B cell (primary cell): ENCODE data around the gene OR51D1. TPM values are rescaled to one million over a fixed set of nuclear protein-coding genes. Genes with fewer than 3 reads are reported as not detected.

ENCODE experiments used
- ATAC-seq: fragments of 200-7000 bp; cut with Tn5 transposase; one replicate; pipeline ENCODE4 v1.10.0; 2021; ENCODE audit warnings: low read depth, mild to moderate bottlenecking, moderate number of reproducible peaks, moderate library complexity
- CTCF ChIA-PET: fragments of 350-600 bp; sonication (Branson Sonifier 250); formaldehyde crosslinking; loops from one replicate; lab custom pipeline; 2021; ENCODE audit warnings: antibody characterized with exemption, inconsistent platforms; lab: Charles Lee
- POLR2A ChIA-PET: fragments of 350-600 bp; sonication (Branson Sonifier 250); formaldehyde crosslinking; loops from one replicate; lab custom pipeline; 2021; ENCODE audit warnings: antibody characterized with exemption; lab: Charles Lee
- DNase-seq: peaks from one replicate; pipeline ENCODE4 v3.0.0; 2013
- H2AFZ ChIP-seq: 2 replicates; pipeline ENCODE4 v1.6.1; 2012; ENCODE audit warnings: mild to moderate bottlenecking, low read depth, low read length; ENCODE audit not compliant: insufficient read depth, poor library complexity, severe bottlenecking
- H3K27ac ChIP-seq, 2 donors: 1 replicate in 1 of 2; 2 replicates in 1 of 2; pipeline ENCODE4 v1.5.1; 2012 to 2013; ENCODE audit warnings: low read length in 2 of 2, mild to moderate bottlenecking in 2 of 2, moderate library complexity in 1 of 2
- H3K27me3 ChIP-seq, 4 experiments: fragments of 200-600 bp in 1 of 4; sonication (generic) in 1 of 4; replicated peaks in 1 of 4; 1 replicate in 2 of 4; 2 replicates in 2 of 4; pipeline versions ENCODE4 v1.6.1 to v1.7.0; 2013 to 2016; ENCODE audit warnings: low read length in 3 of 4, mild to moderate bottlenecking in 2 of 4, mixed read lengths in 1 of 4, moderate library complexity in 1 of 4; ENCODE audit not compliant: insufficient read depth in 4 of 4, control insufficient read depth in 3 of 4; ENCODE audit errors: control extremely low read depth in 1 of 4
- H3K36me3 ChIP-seq, 2 experiments: replicated peaks in 1 of 2; 1 replicate in 1 of 2; 2 replicates in 1 of 2; pipeline versions ENCODE4 v1.6.1 to v1.7.1; 2013; ENCODE audit warnings: low read length in 1 of 2; ENCODE audit not compliant: insufficient read depth in 2 of 2, control insufficient read depth in 1 of 2; ENCODE audit errors: control extremely low read depth in 1 of 2, extremely low read depth in 1 of 2
- H3K4me1 ChIP-seq, 2 donors: fragments of 200-600 bp in 1 of 2; sonication (generic) in 1 of 2; 1 replicate in 1 of 2; 2 replicates in 1 of 2; pipeline versions ENCODE4 v1.5.1 to v1.6.1; 2013 to 2017; ENCODE audit warnings: low read length in 2 of 2; ENCODE audit not compliant: control insufficient read depth in 2 of 2, insufficient read depth in 2 of 2
- H3K4me2 ChIP-seq: replicated peaks from 2 replicates; pipeline ENCODE3; 2012; ENCODE audit warnings: mild to moderate bottlenecking, low read depth, low read length; ENCODE audit not compliant: poor library complexity, severe bottlenecking
- H3K4me3 ChIP-seq, 5 experiments: fragments of 200-600 bp in 1 of 5; sonication (generic) in 1 of 5; 1 replicate in 3 of 5; 2 replicates in 2 of 5; pipeline versions ENCODE4 v1.5.1 to v1.7.0; 2011 to 2016; ENCODE audit warnings: low read length in 4 of 5, mild to moderate bottlenecking in 4 of 5, low read depth in 2 of 5, control low read depth in 1 of 5, moderate library complexity in 1 of 5; ENCODE audit not compliant: insufficient read depth in 1 of 5; ENCODE audit errors: control extremely low read depth in 1 of 5, extremely low read depth in 1 of 5
- H3K79me2 ChIP-seq: fragments of 200-600 bp; sonication (generic); one replicate; pipeline ENCODE4 v1.6.0; 2016; ENCODE audit warnings: low read length; ENCODE audit not compliant: control insufficient read depth, insufficient read depth
- H3K9ac ChIP-seq: fragments of 200-600 bp; sonication (generic); 2 replicates; pipeline ENCODE4 v1.6.1; 2017; ENCODE audit warnings: mild to moderate bottlenecking, low read length, moderate library complexity
- H3K9me3 ChIP-seq, 3 donors: one replicate each; pipeline versions ENCODE4 v1.6.1 to v1.7.1; 2013; ENCODE audit warnings: low read length in 2 of 3; ENCODE audit not compliant: control insufficient read depth in 2 of 3, insufficient read depth in 1 of 3; ENCODE audit errors: control extremely low read depth in 1 of 3
- H4K20me1 ChIP-seq: 2 replicates; pipeline ENCODE4 v1.6.0; 2012; ENCODE audit warnings: mild to moderate bottlenecking, low read length; ENCODE audit not compliant: insufficient read depth, control insufficient read depth, poor library complexity, severe bottlenecking
- H3K27ac Mint-ChIP-seq: one replicate; pipeline ENCODE4 v1.8.0; 2021; ENCODE audit warnings: mixed read lengths
- H3K27me3 Mint-ChIP-seq: one replicate; pipeline ENCODE4 v1.8.0; 2021; ENCODE audit warnings: mixed read lengths
- H3K4me1 Mint-ChIP-seq: one replicate; pipeline ENCODE4 v1.8.0; 2021; ENCODE audit warnings: mixed read lengths
- H3K4me3 Mint-ChIP-seq: one replicate; pipeline ENCODE4 v1.8.0; 2021; ENCODE audit warnings: mixed read lengths
- H3K9me3 Mint-ChIP-seq: one replicate; pipeline ENCODE4 v1.8.0; 2022; ENCODE audit warnings: mixed read lengths; ENCODE audit not compliant: insufficient read depth
- EZH2 ChIP-seq: IDR thresholded peaks from 2 replicates; pipeline ENCODE4 v1.6.1; 2012; ENCODE audit warnings: borderline replicate concordance, low read depth, mild to moderate bottlenecking, moderate library complexity, low read length; ENCODE audit not compliant: insufficient read depth, poor library complexity, severe bottlenecking
- WGBS: methylation state at CpG from one replicate; pipeline ENCODE4 v1.1.5; 2013; ENCODE audit warnings: missing lambda C conversion rate; ENCODE audit not compliant: insufficient coverage; 5-methylcytosine and 5-hydroxymethylcytosine counted together
- intact Hi-C: fragments of 100-400 bp; cut with micrococcal nuclease; formaldehyde crosslinking; loops from one replicate; pipeline ENCODE4 v1.10.0; 2022
- polyA plus RNA-seq: library from polyadenylated mRNA; depleted of rRNA; stranded (reverse); fragments of >200 nt; gene quantifications from 2 replicates; pipeline ENCODE4 v1.2.3, GENCODE V29; 2012
- total RNA-seq, 2 donors: library from RNA; stranded (reverse); fragments of 120-200 nt in 1 of 2; gene quantifications; 1 replicate in 1 of 2; 2 replicates in 1 of 2; pipeline versions ENCODE4 v1.2.3 to v1.2.4, GENCODE V29; 2013 to 2022
- TF ChIP-seq, protein P1 (sequence below): fragments of 200-600 bp; IDR thresholded peaks from one replicate; pipeline ENCODE4 v1.8.0; 2022; ENCODE audit warnings: antibody characterized with exemption, mild to moderate bottlenecking

Gene OR51D1
- total and polyA plus RNA-seq, 2 donors (not counting 1 experiment from before 2014, with no cell fraction given), result not detected

DNA sequence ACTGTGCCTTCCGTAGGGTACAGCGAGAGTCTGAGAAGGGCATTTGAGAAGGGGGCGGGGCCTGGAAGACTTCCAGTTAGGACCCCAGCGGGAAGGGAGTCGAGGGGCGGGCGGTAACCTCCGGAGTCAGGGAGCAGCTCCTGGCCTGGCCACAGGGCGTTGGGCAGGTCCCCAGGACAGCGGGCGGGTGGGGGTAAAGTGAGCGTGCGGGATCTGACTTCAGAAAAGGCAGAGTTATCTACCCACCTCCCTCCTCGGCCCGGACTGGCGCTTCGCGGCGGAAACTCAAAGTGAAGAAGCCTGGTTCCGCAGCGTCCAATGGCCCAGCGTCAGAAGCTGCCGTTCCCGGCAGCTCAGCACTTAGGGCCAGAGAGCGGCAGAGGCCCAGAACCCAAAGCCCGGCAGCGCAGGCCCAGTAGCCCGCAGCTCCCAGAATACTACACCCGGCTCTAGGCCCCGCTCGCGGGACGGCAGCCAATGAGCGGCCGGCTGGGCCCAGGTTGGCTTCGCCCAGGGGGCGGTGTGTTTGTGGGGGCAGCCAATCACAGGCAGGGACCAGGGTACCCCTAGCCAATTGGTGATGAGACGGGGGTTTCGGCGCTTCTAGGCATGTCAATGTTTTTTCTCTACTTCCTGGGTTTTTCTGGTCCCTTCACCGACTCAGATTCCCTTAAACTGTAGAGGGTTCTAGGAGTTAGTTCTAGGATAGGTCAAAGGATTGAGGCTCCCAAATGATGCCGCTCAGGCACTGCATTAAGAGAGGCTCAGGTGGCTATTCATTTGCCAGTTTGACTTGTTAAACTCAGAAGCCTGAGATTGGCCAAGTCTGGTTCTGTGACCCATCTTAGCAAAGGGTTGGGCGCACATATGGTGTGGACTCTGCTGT is 29.3 kb upstream of the OR51D1 start, which contains the start of gene TRIM68:
Gene TRIM68, minus strand, starts transcription at position 451 of the 886 bp plus-strand sequence. CDS start 2,727 bp downstream, outside the sequence.
- 5% methylated on average over 41 of the region's 43 CpGs for WGBS
- H3K36me3 ChIP-seq, result peaks cover 0 to 14% of the 10 kb centered on the region in 2 experiments
- POLR2A ChIA-PET, result no interaction called here
- peak within 1 kb of the TSS; percentile 72 to 93 for H3K27ac ChIP-seq
- Mint-ChIP-seq H3K27ac (peak within 1 kb of the TSS; percentile 94), H3K4me1 (peaks cover 45% of the 10 kb centered on the region), H3K27me3 (no peaks in the 10 kb centered on the region), H3K9me3 (peaks cover 3% of the 10 kb centered on the region), H3K4me3 (peak within 1 kb of the TSS; percentile 97)
- TF ChIP-seq, protein P1, sequence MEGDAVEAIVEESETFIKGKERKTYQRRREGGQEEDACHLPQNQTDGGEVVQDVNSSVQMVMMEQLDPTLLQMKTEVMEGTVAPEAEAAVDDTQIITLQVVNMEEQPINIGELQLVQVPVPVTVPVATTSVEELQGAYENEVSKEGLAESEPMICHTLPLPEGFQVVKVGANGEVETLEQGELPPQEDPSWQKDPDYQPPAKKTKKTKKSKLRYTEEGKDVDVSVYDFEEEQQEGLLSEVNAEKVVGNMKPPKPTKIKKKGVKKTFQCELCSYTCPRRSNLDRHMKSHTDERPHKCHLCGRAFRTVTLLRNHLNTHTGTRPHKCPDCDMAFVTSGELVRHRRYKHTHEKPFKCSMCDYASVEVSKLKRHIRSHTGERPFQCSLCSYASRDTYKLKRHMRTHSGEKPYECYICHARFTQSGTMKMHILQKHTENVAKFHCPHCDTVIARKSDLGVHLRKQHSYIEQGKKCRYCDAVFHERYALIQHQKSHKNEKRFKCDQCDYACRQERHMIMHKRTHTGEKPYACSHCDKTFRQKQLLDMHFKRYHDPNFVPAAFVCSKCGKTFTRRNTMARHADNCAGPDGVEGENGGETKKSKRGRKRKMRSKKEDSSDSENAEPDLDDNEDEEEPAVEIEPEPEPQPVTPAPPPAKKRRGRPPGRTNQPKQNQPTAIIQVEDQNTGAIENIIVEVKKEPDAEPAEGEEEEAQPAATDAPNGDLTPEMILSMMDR, result no peak
- no peak for TF ChIP-seq EZH2
- no peaks in the 10 kb centered on the region for H3K27me3 ChIP-seq
- H3K9ac ChIP-seq, result peak within 1 kb of the TSS; percentile 90
- peak within 1 kb of the TSS; percentile 84 for H3K4me2 ChIP-seq
- peaks cover 21 to 29% of the 10 kb centered on the region in 2 donors for H3K4me1 ChIP-seq
- H3K4me3 ChIP-seq, result peak within 1 kb of the TSS; percentile 65 to 89 (median 79)
- peak; percentile 99 for ATAC-seq
- H3K9me3 ChIP-seq, result no peaks in the 10 kb centered on the region
- H2AFZ ChIP-seq, result peak within 1 kb of the TSS; percentile 100
- DNase-seq, result peak; percentile 93
- CTCF ChIA-PET, result interaction anchor here (1.0 to 1.1 kb wide), 2 partner anchors 28 to 421 kb away, joined by 3 read pairs; no protein-coding TSS in a partner anchor
- H4K20me1 ChIP-seq, result peaks cover 6% of the 10 kb centered on the region
- intact Hi-C loops, result loop anchor here (1.0 to 10.0 kb wide), 2 partner anchors 215 to 1627 kb away; partner anchors contain the start of genes CNGA4, FHIP1B and TRIM21
- peaks cover 5% of the 10 kb centered on the region for H3K79me2 ChIP-seq
